ENCODE results near the gene SEMA7A.

Gene SEMA7A

GRCh38 chr15:74415966-74416916, 17.5 kb downstream of the SEMA7A start:
- no peak for DNase-seq (ENCODE audit: low spot score)

- DNase-seq (ENCODE audit: low spot score) = no peak
These were observed 19.0 kb downstream of the SEMA7A start for GRCh38 chr15:74414603-74415338.

GRCh38 chr15:74414081-74414580, 19.6 kb downstream of the SEMA7A start:
- no peak for DNase-seq (ENCODE audit: low spot score)

- DNase-seq (ENCODE audit: low spot score) = no peak
These were observed 20.2 kb downstream of the SEMA7A start for GRCh38 chr15:74413350-74414080.

GRCh38 chr15:74412159-74412558, 21.6 kb downstream of the SEMA7A start:
- DNase-seq (ENCODE audit: low spot score) = no peak

- no peak for DNase-seq (ENCODE audit: low spot score)
These were observed 22.1 kb downstream of the SEMA7A start for GRCh38 chr15:74411686-74412085.

GRCh38 chr15:74410502-74410901, 23.3 kb downstream of the SEMA7A start:
- DNase-seq (ENCODE audit: low spot score) = no peak

- no peak for DNase-seq (ENCODE audit: low spot score)
These were observed 24.5 kb downstream of the SEMA7A start for GRCh38 chr15:74409225-74409624.

GRCh38 chr15:74408815-74409214, 24.9 kb downstream of the SEMA7A start:
- no peak for DNase-seq (ENCODE audit: low spot score)

GRCh38 chr15:74408385-74408784, 25.4 kb downstream of the SEMA7A start:
- no peak for DNase-seq (ENCODE audit: low spot score)

- peak; percentile 73 for DNase-seq (ENCODE audit: low spot score)
These were observed 26.6 kb downstream of the SEMA7A start for GRCh38 chr15:74406992-74407705.

- no peak for DNase-seq (ENCODE audit: low spot score)
These were observed 27.2 kb downstream of the SEMA7A start for GRCh38 chr15:74406517-74406916.

- no peak for DNase-seq (ENCODE audit: low spot score)
These were observed 27.9 kb downstream of the SEMA7A start for GRCh38 chr15:74405823-74406222.

GRCh38 chr15:74403991-74404563, 29.7 kb downstream of the SEMA7A start:
- DNase-seq (ENCODE audit: low spot score) = no peak

GRCh38 chr15:74403588-74403919, 30.2 kb downstream of the SEMA7A start:
- DNase-seq (ENCODE audit: low spot score) = no peak

- no peak for DNase-seq (ENCODE audit: low spot score)
These were observed 30.7 kb downstream of the SEMA7A start for GRCh38 chr15:74402873-74403587.

- no peak for DNase-seq (ENCODE audit: low spot score)
These were observed 31.4 kb downstream of the SEMA7A start for GRCh38 chr15:74402337-74402841.

GRCh38 chr15:74400915-74401757, 32.6 kb downstream of the SEMA7A start:
- DNase-seq (ENCODE audit: low spot score) = no peak

GRCh38 chr15:74400313-74400860, 33.4 kb downstream of the SEMA7A start:
- no peak for DNase-seq (ENCODE audit: low spot score)

All from ecto neural progenitor cell (in vitro differentiated cells).